ENCODE results near the gene UNC13A.

The UNC13A gene

DNA sequence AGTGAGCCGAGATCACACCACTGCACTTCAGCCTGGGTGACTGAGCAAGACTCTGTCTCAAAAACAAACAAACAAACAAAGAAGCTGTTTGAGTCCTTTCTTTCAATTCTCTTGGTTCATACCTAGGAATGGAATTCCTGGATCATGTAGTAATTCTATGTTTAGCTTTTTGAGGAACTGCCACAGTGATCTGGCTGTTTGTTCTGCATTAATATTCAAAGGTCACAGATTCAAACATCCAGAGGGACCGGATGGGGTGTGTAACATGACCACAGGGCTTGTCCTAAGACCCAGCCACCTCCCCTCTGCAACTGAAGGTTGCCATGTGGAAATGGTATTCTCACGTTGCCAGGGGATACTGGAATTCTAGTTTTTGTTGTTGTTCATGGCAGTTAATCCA, 122.5 kb downstream of the UNC13A start:
- no peak overlapping the region for H3K4me3 ChIP-seq (ENCODE audit: low read depth, low read length)
- no peak for DNase-seq (ENCODE audit: low read depth)
- TF ChIP-seq, protein P1, sequence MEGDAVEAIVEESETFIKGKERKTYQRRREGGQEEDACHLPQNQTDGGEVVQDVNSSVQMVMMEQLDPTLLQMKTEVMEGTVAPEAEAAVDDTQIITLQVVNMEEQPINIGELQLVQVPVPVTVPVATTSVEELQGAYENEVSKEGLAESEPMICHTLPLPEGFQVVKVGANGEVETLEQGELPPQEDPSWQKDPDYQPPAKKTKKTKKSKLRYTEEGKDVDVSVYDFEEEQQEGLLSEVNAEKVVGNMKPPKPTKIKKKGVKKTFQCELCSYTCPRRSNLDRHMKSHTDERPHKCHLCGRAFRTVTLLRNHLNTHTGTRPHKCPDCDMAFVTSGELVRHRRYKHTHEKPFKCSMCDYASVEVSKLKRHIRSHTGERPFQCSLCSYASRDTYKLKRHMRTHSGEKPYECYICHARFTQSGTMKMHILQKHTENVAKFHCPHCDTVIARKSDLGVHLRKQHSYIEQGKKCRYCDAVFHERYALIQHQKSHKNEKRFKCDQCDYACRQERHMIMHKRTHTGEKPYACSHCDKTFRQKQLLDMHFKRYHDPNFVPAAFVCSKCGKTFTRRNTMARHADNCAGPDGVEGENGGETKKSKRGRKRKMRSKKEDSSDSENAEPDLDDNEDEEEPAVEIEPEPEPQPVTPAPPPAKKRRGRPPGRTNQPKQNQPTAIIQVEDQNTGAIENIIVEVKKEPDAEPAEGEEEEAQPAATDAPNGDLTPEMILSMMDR (IDR thresholded peaks at IDR 0.05; ENCODE audit: low read depth, low read length): no peak
- no peak for TF ChIP-seq MYC (IDR thresholded peaks at IDR 0.05; ENCODE audit: low read depth, low read length)

- no peak for DNase-seq (ENCODE audit: low read depth)
- no peak for TF ChIP-seq POLR2A (IDR thresholded peaks at IDR 0.05; ENCODE audit: extremely low read depth, insufficient read length)
- TF ChIP-seq, protein P2, sequence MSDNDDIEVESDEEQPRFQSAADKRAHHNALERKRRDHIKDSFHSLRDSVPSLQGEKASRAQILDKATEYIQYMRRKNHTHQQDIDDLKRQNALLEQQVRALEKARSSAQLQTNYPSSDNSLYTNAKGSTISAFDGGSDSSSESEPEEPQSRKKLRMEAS (IDR thresholded peaks at IDR 0.05; ENCODE audit: low read depth, low read length): no peak
- TF ChIP-seq, protein P1 (IDR thresholded peaks at IDR 0.05; ENCODE audit: low read depth, low read length): no peak
- TF ChIP-seq MYC (IDR thresholded peaks at IDR 0.05; ENCODE audit: low read depth, low read length): no peak
- H3K4me3 ChIP-seq (ENCODE audit: low read depth, low read length): no peak overlapping the region
Observed at GRCh38 chr19:17564781-17565180, 123.4 kb downstream of the UNC13A start.

- DNase-seq (ENCODE audit: low read depth): no peak
- TF ChIP-seq, protein P2 (IDR thresholded peaks at IDR 0.05; ENCODE audit: low read depth, low read length): no peak
- TF ChIP-seq, protein P1 (IDR thresholded peaks at IDR 0.05; ENCODE audit: low read depth, low read length): no peak
- TF ChIP-seq MYC (IDR thresholded peaks at IDR 0.05; ENCODE audit: low read depth, low read length) (no peak), POLR2A (IDR thresholded peaks at IDR 0.05; ENCODE audit: extremely low read depth, insufficient read length) (no peak)
- no peak overlapping the region for H3K4me3 ChIP-seq (ENCODE audit: low read depth, low read length)
Observed at GRCh38 chr19:17562561-17562960, 125.6 kb downstream of the UNC13A start.

DNA sequence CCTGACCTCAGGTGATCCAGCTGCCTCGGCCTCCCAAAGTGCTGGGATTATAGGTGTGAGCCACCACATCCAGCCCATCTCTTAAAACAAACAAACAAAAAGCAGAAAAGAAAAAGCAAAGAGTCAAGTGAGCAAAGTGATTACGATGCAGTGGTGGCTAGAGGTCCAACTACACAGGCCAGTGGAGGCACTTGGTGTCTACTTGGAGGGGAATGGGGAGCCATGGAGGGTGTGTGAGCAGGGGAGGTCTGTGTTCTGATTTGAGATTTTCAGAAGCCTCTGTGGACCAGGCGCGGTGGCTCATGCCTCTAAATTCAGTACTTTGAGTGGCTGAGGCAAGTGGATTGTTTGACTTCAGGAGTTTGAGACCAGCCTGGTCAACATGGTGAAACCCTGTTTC, 126.1 kb downstream of the UNC13A start:
- DNase-seq (ENCODE audit: low read depth): no peak
- no peak overlapping the region for H3K4me3 ChIP-seq (ENCODE audit: low read depth, low read length)
- no peak for TF ChIP-seq POLR2A (IDR thresholded peaks at IDR 0.05; ENCODE audit: extremely low read depth, insufficient read length)
- TF ChIP-seq, protein P1 (IDR thresholded peaks at IDR 0.05; ENCODE audit: low read depth, low read length): no peak
- TF ChIP-seq, protein P2 (IDR thresholded peaks at IDR 0.05; ENCODE audit: low read depth, low read length): no peak
- TF ChIP-seq MYC (IDR thresholded peaks at IDR 0.05; ENCODE audit: low read depth, low read length): no peak

DNA sequence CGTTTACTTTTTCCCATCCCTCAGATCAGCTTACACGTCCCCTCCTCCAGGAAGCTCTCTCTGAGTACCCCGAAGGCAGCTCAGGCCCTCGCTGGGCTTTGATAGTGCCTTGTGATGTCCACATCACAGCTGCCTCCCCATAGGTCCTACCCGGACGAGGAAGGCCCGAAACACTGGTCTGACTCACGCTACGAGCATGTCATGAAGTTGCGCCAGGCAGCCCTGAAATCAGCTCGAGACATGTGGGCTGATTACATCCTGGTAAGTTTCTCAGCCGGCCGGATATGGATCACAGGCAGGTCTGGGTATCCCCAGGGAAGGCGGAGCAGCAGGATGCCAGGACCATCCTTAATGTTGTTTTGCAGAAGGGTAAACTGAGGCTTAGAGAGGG, 128.0 kb downstream of the UNC13A start:
- no peak overlapping the region for H3K4me3 ChIP-seq (ENCODE audit: low read depth, low read length)
- TF ChIP-seq POLR2A (IDR thresholded peaks at IDR 0.05; ENCODE audit: extremely low read depth, insufficient read length): no peak
- no peak for TF ChIP-seq MYC (IDR thresholded peaks at IDR 0.05; ENCODE audit: low read depth, low read length)
- TF ChIP-seq, protein P1 (IDR thresholded peaks at IDR 0.05; ENCODE audit: low read depth, low read length): no peak
- TF ChIP-seq, protein P2 (IDR thresholded peaks at IDR 0.05; ENCODE audit: low read depth, low read length): no peak
- no peak for DNase-seq (ENCODE audit: low read depth)

DNA sequence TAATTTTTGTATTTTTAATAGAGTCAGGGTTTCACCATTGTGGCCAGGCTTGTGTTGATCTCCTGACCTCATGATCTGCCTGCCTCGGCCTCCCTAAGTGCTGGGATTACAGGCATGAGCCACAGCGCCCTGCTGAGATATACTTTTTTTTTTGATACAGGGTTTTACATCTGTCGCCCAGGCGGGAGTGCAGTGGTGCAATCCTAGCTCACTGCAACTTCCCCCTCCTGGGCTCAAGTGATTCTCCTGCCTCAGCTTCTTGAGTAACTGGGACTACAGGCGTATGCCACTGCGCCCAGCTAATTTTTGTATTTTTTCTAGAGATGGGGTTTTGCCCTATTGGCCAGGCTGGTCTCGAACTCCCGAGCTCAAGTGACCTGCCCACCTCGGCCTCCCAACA, 130.7 kb downstream of the UNC13A start:
- DNase-seq (ENCODE audit: low read depth): peak; percentile 88

More for the DNA sequence above, 130.7 kb downstream of the UNC13A start:
- TF ChIP-seq MYC (IDR thresholded peaks at IDR 0.05; ENCODE audit: low read depth, low read length): 0 out of 2 replicates have a peak, but pooled peaks have one; percentile 15
- TF ChIP-seq, protein P2 (IDR thresholded peaks at IDR 0.05; ENCODE audit: low read depth, low read length): no peak
- H3K4me3 ChIP-seq (ENCODE audit: low read depth, low read length): peak overlapping the region; percentile 85

All from NB4 (cell line).